GM21528 (cell line): Measurements from ENCODE around the gene POLQ.
"Not testable (repeated sequence)": the region's sequence is repeated elsewhere in the genome, so short reads cannot be mapped to it uniquely, and the experiment has no call there.

Source experiments
- ATAC-seq: cut with Tn5 transposase; IDR thresholded peaks from one replicate; pipeline ENCODE4 v1.9.1; 2021; ENCODE audit warnings: mild to moderate bottlenecking, moderate library complexity; ENCODE audit not compliant: unreplicated experiment, low FRiP score

Gene POLQ

DNA sequence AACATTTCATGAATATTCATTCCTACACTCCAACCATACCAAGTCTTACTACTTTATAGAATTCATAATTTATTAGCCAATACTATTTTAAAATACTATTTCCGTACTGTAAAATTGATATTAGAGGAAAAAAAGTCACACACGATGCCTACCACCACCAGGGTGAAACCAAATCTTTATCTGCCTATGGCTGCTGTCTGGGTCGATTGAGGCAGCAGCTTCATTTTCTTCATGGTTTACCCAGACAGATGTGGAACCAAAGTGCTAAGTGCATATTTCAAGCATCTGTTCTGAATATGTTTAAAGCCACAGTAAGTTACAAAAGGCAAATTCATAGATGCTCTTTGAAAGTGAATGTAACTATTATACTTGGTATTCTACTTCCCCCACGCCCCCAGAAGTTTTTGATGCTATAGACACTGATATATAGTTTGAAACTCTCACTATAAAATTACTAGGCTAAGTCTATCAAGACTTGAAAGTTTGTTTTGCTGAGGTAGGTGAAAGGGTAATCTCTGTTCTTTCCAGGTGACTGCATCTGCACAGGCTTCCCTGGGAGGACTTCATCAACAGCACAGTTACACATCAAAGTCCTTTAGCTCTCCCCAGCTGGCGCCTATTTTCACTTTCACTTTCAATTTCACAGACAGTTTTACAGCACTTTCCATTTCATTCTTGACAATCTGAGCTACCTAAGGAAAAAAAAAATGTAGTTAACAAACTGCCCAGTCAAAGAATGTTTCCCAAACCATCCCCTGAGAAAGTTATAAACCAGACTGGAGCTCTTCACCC lies 113.9 kb downstream of the POLQ start:
- ATAC-seq: peak; percentile 95

- no peak for ATAC-seq
Measured at GRCh38 chr3:121430664-121431215, 115.0 kb downstream of the POLQ start.

GRCh38 chr3:121424549-121424948 lies 121.2 kb downstream of the POLQ start:
- ATAC-seq: no peak

- no peak for ATAC-seq
Measured at GRCh38 chr3:121418182-121418581, 127.6 kb downstream of the POLQ start.

- ATAC-seq: no peak
Measured at GRCh38 chr3:121414924-121415323, 130.9 kb downstream of the POLQ start.

DNA sequence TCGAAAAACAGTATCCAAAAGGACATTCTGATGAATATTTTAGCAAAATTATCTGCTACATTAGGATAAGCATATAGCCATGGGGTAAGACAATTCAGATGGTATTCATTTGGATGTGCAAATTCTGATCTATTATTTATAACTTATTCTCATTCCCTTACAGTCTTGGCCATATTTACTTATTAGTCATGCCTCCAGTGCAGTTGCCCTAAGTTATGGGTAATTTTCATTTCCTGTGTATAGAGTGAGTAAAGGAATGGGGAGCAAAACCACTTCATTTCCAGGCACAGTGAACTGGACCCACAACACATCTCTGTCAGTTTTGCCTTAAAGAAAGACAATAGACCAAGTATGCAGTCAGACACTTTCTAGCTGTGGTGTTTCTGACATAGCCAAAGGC lies 134.3 kb downstream of the POLQ start:
- no peak for ATAC-seq

DNA sequence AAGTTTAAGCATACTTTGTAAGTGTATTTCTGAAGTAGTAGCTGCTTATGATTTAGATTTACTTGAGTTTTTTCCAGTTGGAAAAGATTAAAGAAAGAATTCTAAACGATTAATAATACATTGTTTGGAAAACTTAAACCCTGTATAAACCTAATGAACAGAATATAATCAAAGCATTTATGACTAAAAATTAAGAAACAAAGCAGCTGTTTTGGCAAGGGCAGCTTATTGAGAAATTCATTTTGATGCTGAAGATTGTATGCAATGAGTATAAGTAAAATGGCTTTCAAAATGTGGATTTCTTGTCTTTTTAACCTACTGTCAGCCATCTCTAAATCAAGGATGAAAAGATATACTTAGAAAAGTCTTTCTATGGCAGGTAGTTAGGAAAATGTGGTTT lies 140.2 kb downstream of the POLQ start:
- ATAC-seq: no peak

DNA sequence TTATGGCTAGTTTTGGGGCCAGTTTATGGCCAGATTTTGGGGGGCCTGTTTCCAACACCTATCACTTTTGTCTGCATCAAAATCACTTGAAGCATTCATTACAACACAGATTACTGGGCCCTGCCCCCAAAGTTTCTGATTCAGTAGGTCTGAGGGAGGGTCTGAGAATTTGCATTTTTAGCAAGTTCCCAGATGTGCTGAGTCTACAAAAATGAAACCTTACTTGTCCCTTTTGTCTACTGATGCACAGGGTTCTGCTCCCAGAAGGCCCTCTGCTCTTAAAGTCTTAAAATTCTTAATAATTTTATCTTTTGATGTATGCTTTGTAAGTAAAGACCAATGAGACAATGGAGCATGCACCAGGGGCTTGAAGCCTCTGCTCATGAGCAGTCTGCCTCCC lies 146.0 kb downstream of the POLQ start:
- no peak for ATAC-seq

DNA sequence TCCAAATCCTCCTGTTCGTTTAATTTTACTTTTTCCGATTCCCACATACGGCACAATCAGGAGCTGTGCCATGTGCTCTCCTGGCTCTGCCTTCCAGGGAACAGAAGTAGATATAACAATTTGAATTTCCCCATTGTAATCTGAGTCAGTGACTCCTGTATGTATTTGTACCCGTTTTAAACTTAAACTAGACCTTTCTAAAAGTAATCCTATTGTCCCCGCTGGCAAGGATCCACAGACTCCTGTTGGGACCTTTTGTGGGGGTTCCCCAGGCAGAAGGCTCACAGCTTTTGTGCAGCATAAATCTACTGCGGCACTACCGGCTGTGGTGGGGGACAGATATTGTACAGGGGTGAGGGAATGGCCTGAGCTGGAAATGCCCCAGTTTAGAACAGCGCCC lies 147.7 kb downstream of the POLQ start:
- not testable (repeated sequence) for ATAC-seq

DNA sequence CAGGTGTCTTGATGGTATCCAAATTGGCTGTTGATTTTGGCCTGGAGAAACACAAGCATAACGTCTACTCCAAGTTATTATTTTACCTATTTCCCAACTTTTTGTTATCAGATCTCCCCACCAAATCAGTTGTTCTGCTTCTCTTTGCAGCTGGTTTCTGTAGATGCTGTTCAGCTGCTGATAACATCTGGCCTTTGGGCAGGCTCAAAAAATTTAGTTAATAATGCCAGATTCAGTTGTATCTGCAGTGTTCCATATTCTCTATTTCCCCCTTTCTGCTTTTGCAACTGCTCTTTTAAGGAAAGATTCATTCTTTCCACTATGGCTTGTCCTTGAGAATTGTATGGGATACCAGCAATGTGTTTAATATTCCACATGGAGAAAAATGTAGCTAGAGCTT lies 149.8 kb downstream of the POLQ start:
- not testable (repeated sequence) for ATAC-seq

DNA sequence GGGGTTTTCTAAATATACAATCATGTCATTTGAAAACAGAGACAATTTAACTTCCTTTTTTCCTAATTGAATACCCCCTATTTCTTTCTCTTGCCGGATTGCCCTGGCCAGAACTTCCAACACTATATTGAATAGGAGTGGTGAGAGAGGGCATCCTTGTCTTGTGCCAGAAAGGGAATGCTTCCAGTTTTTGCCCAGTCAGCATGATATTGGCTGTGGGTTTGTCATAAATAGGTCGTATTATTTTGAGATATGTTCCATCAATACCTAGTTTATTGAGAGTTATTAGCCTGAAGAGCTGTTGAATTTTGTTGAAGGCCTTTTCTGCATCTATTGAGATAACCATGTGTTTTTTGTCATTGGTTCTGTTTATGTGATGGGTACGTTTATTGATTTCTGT lies 157.5 kb downstream of the POLQ start:
- not testable (repeated sequence) for ATAC-seq
